ENCODE data around the gene MAU2. TPM values are rescaled to one million over a fixed set of nuclear protein-coding genes. Genes with fewer than 3 reads are reported as not detected.

The MAU2 gene
- total RNA-seq, 1 donor from 2014 or later = 75.7 TPM

DNA sequence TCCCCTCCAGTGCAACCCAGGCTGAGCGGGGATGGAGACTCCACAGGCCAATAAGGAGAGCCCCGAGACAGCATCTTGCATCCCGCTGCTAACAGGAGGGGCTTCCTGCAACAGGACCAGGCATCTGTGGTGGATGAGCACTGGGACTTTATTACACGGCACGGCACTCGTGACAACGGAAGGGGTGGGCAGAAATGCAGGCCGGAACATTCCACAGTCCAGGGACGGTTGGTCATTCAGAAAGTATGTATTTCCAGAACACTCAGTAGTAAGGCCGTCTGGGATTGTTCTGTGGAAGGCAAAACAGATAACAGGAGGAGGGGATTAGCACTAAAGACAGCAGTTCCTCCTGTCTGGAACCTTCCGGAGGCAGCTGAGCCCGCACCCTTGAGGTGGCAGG lies 44.2 kb upstream of the MAU2 start:
- no peak for DNase-seq (ENCODE audit: extremely low spot score, unreplicated experiment)
- no peak overlapping the region for H3K27ac Mint-ChIP-seq (ENCODE audit: unreplicated experiment)

GRCh38 chr19:19276851-19277250 lies 43.8 kb upstream of the MAU2 start:
- DNase-seq (ENCODE audit: extremely low spot score, unreplicated experiment) = no peak
- peaks cover 10% of the 10 kb centered on the region for H3K4me1 Mint-ChIP-seq (ENCODE audit: unreplicated experiment)
- peaks cover 5% of the 10 kb centered on the region for H3K36me3 Mint-ChIP-seq (ENCODE audit: unreplicated experiment)
- TF ChIP-seq, protein P1, sequence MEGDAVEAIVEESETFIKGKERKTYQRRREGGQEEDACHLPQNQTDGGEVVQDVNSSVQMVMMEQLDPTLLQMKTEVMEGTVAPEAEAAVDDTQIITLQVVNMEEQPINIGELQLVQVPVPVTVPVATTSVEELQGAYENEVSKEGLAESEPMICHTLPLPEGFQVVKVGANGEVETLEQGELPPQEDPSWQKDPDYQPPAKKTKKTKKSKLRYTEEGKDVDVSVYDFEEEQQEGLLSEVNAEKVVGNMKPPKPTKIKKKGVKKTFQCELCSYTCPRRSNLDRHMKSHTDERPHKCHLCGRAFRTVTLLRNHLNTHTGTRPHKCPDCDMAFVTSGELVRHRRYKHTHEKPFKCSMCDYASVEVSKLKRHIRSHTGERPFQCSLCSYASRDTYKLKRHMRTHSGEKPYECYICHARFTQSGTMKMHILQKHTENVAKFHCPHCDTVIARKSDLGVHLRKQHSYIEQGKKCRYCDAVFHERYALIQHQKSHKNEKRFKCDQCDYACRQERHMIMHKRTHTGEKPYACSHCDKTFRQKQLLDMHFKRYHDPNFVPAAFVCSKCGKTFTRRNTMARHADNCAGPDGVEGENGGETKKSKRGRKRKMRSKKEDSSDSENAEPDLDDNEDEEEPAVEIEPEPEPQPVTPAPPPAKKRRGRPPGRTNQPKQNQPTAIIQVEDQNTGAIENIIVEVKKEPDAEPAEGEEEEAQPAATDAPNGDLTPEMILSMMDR (IDR thresholded peaks at IDR 0.05) = no peak
- H3K27ac Mint-ChIP-seq (ENCODE audit: unreplicated experiment) = no peak overlapping the region
- H3K9me3 Mint-ChIP-seq (ENCODE audit: unreplicated experiment) = no peaks in the 10 kb centered on the region
- no peak overlapping the region for H3K4me3 Mint-ChIP-seq (ENCODE audit: unreplicated experiment)
- H3K27me3 Mint-ChIP-seq (ENCODE audit: unreplicated experiment) = no peaks in the 10 kb centered on the region

More for the DNA sequence above, 44.2 kb upstream of the MAU2 start:
- H3K36me3 Mint-ChIP-seq (ENCODE audit: unreplicated experiment) = peaks cover 5% of the 10 kb centered on the region
- TF ChIP-seq, protein P1 (IDR thresholded peaks at IDR 0.05) = no peak
- H3K4me1 Mint-ChIP-seq (ENCODE audit: unreplicated experiment) = peaks cover 10% of the 10 kb centered on the region
- no peaks in the 10 kb centered on the region for H3K27me3 Mint-ChIP-seq (ENCODE audit: unreplicated experiment)
- no peaks in the 10 kb centered on the region for H3K9me3 Mint-ChIP-seq (ENCODE audit: unreplicated experiment)
- H3K4me3 Mint-ChIP-seq (ENCODE audit: unreplicated experiment) = no peak overlapping the region

DNA sequence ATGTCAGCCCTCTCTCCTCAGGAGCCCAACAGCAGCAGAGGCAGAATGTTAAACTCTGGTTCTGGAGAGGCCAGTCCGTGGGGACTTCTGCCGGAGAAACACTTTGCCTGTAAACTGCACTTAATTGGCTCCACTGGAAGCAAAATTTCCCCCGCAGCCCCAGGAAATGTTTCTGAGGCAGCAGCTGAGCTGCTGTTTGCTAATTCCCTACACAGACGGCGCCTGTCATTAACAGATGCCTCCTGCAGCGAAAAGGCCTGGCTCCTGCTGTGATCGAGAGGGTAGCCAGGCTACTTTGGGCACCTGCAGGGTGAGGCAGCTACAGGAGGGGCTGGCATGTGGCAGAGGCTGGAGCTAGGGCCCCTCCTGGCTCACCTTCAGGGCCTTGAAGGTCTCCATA lies 42.3 kb upstream of the MAU2 start:
- Mint-ChIP-seq H3K27me3 (ENCODE audit: unreplicated experiment) (no peaks in the 10 kb centered on the region), H3K4me3 (ENCODE audit: unreplicated experiment) (no peak overlapping the region), H3K36me3 (ENCODE audit: unreplicated experiment) (peaks cover 5% of the 10 kb centered on the region), H3K4me1 (ENCODE audit: unreplicated experiment) (peaks cover 7% of the 10 kb centered on the region), H3K27ac (ENCODE audit: unreplicated experiment) (no peak overlapping the region), H3K9me3 (ENCODE audit: unreplicated experiment) (no peaks in the 10 kb centered on the region)
- TF ChIP-seq, protein P1 (IDR thresholded peaks at IDR 0.05) = no peak
- no peak for DNase-seq (ENCODE audit: extremely low spot score, unreplicated experiment)

GRCh38 chr19:19279062-19279612 lies 41.5 kb upstream of the MAU2 start:
- Mint-ChIP-seq H3K4me3 (ENCODE audit: unreplicated experiment) (no peak overlapping the region), H3K4me1 (ENCODE audit: unreplicated experiment) (peaks cover 1% of the 10 kb centered on the region), H3K36me3 (ENCODE audit: unreplicated experiment) (peaks cover 8% of the 10 kb centered on the region), H3K27me3 (ENCODE audit: unreplicated experiment) (no peaks in the 10 kb centered on the region), H3K27ac (ENCODE audit: unreplicated experiment) (no peak overlapping the region), H3K9me3 (ENCODE audit: unreplicated experiment) (no peaks in the 10 kb centered on the region)
- DNase-seq (ENCODE audit: extremely low spot score, unreplicated experiment) = no peak
- TF ChIP-seq, protein P1 (IDR thresholded peaks at IDR 0.05) = no peak

- TF ChIP-seq, protein P1 (IDR thresholded peaks at IDR 0.05) = no peak
- Mint-ChIP-seq H3K9me3 (ENCODE audit: unreplicated experiment) (no peaks in the 10 kb centered on the region), H3K36me3 (ENCODE audit: unreplicated experiment) (peaks cover 13% of the 10 kb centered on the region), H3K27ac (ENCODE audit: unreplicated experiment) (no peak overlapping the region), H3K27me3 (ENCODE audit: unreplicated experiment) (no peaks in the 10 kb centered on the region), H3K4me1 (ENCODE audit: unreplicated experiment) (no peaks in the 10 kb centered on the region), H3K4me3 (ENCODE audit: unreplicated experiment) (no peak overlapping the region)
- no peak for DNase-seq (ENCODE audit: extremely low spot score, unreplicated experiment)
These were observed 40.8 kb upstream of the MAU2 start for GRCh38 chr19:19279853-19280252.

All from osteocyte (in vitro differentiated cells).